ENCODE data around the gene RAD51B.

DNA sequence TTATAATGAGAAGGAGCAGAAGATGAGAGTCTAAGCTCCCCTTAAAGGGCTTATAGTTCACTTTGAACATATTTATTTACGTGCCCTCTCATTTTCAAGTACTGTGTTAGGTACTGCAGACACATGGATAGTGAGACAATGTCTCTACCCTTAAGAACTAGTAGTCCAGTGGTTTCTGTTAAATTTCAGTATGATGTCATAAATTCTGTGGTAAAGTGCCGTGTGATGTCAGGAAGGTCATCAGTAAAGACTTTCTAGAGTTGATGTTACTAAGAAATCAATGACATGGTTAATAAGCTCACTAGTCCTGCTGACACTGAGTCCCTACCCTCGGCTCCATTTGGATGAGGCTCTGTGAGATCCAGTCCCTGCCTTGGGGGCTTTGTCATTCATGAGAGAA, 497.7 kb downstream of the RAD51B start:
- TF ChIP-seq POLR2AphosphoS5 (IDR thresholded peaks at IDR 0.05) (no peak), POLR2A (IDR thresholded peaks at IDR 0.05) (no peak)
- TF ChIP-seq, protein P1, sequence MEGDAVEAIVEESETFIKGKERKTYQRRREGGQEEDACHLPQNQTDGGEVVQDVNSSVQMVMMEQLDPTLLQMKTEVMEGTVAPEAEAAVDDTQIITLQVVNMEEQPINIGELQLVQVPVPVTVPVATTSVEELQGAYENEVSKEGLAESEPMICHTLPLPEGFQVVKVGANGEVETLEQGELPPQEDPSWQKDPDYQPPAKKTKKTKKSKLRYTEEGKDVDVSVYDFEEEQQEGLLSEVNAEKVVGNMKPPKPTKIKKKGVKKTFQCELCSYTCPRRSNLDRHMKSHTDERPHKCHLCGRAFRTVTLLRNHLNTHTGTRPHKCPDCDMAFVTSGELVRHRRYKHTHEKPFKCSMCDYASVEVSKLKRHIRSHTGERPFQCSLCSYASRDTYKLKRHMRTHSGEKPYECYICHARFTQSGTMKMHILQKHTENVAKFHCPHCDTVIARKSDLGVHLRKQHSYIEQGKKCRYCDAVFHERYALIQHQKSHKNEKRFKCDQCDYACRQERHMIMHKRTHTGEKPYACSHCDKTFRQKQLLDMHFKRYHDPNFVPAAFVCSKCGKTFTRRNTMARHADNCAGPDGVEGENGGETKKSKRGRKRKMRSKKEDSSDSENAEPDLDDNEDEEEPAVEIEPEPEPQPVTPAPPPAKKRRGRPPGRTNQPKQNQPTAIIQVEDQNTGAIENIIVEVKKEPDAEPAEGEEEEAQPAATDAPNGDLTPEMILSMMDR (IDR thresholded peaks at IDR 0.05), result no peak
